ENCODE data around the gene HES7.

DNA sequence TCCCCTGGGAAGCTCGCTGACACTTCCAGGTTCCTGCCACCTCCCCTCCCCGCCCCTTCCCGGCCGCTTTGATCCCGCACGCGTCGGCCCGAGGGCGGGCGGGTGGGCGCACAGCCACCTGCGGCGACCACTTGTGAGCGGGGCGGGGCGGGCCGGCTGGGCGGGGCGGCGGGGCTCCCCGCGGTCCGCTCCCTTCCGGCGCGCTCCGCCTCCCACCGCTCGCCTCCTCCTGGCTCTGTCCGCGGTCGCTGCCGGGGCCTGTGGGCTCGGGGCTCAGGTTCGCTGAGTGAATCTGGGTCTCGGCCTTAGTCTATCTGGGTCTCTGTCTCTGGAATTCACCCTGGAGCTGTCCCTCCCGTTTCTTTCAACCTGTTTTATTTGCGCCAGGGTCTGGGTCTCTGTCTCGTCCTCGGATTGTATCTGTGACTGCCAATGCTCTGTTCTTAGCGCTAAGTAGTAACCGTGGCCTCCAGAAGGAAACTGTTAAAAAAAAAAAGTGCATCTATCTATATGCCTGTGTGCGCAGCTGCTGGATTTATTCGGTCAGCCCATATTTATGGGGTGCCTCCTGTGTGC is 2.7 kb upstream of the HES7 start:
- TF ChIP-seq CTCF (IDR thresholded peaks at IDR 0.05) (no peak), POLR2A (IDR thresholded peaks at IDR 0.05) (peak; percentile 12)
